Loucy (cell line): ENCODE data around the gene ZNF775.
A peak's percentile ranks its signal among the peaks of the same experiment; 100 is the strongest.

Experiments used
- H2AFZ ChIP-seq: fragments of 200-600 bp; sonication (generic); 2 replicates; pipeline ENCODE4 v1.6.0; 2016; ENCODE audit warnings: antibody characterized with exemption, mild to moderate bottlenecking, low read length, moderate library complexity
- H3F3A ChIP-seq: fragments of 200-600 bp; 2 replicates; pipeline ENCODE4 v1.6.0; 2016; ENCODE audit warnings: antibody characterized with exemption, low read depth, mild to moderate bottlenecking
- H3K27me3 ChIP-seq: fragments of 200-600 bp; sonication (generic); 2 replicates; pipeline ENCODE4 v1.6.1; 2014; ENCODE audit warnings: low read length, mild to moderate bottlenecking; ENCODE audit not compliant: insufficient read depth, poor library complexity, severe bottlenecking
- H3K36me3 ChIP-seq: fragments of 200-600 bp; sonication (generic); 2 replicates; pipeline ENCODE4 v1.6.1; 2016; ENCODE audit warnings: low read length; ENCODE audit not compliant: insufficient read depth
- H3K4me1 ChIP-seq: fragments of 200-600 bp; sonication (generic); 2 replicates; pipeline ENCODE4 v1.5.1; 2014; ENCODE audit warnings: low read length, mild to moderate bottlenecking; ENCODE audit not compliant: insufficient read depth, poor library complexity, severe bottlenecking
- H3K4me2 ChIP-seq: fragments of 200-600 bp; sonication (generic); 2 replicates; pipeline ENCODE4 v1.6.0; 2014; ENCODE audit warnings: antibody characterized with exemption, low read length, low read depth, mild to moderate bottlenecking; ENCODE audit not compliant: poor library complexity, severe bottlenecking
- H3K4me3 ChIP-seq: fragments of 200-600 bp; sonication (generic); 2 replicates; pipeline ENCODE4 v1.5.1; 2014; ENCODE audit warnings: low read length, mild to moderate bottlenecking, mixed read lengths; ENCODE audit not compliant: poor library complexity, severe bottlenecking
- H3K79me2 ChIP-seq: fragments of 200-600 bp; sonication (generic); 2 replicates; pipeline ENCODE4 v1.6.1; 2014; ENCODE audit warnings: low read length; ENCODE audit not compliant: insufficient read depth
- H3K9ac ChIP-seq: fragments of 200-600 bp; sonication (generic); 2 replicates; pipeline ENCODE4 v1.6.0; 2014; ENCODE audit warnings: mild to moderate bottlenecking, low read depth, low read length, moderate library complexity; ENCODE audit not compliant: poor library complexity, severe bottlenecking
- H3K9me2 ChIP-seq: fragments of 200-600 bp; sonication (generic); replicated peaks from 2 replicates; pipeline ENCODE4 v1.6.1; 2016; ENCODE audit warnings: low read depth, low read length, mixed read lengths
- H3K9me3 ChIP-seq: fragments of 200-600 bp; sonication (generic); 2 replicates; pipeline ENCODE4 v1.6.1; 2014; ENCODE audit warnings: mild to moderate bottlenecking, antibody characterized with exemption, low read length, low read depth; ENCODE audit not compliant: insufficient read depth
- H4K20me1 ChIP-seq: fragments of 200-600 bp; sonication (generic); 2 replicates; pipeline ENCODE4 v1.6.0; 2014; ENCODE audit warnings: antibody characterized with exemption, low read length, mild to moderate bottlenecking; ENCODE audit not compliant: insufficient read depth, poor library complexity, severe bottlenecking
- CTCF ChIP-seq: fragments of 200-600 bp; sonication (generic); conservative IDR thresholded peaks from 2 replicates; pipeline ENCODE4 v1.5.1; 2014; ENCODE audit warnings: mild to moderate bottlenecking, antibody characterized with exemption, low read length
- EZH2phosphoT487 ChIP-seq: fragments of 200-600 bp; IDR thresholded peaks from 2 replicates; pipeline ENCODE4 v1.6.1; 2018; ENCODE audit warnings: antibody characterized with exemption, mild to moderate bottlenecking, moderate library complexity, borderline replicate concordance

The ZNF775 gene

GRCh38 chr7:150372271-150373048, 6.7 kb upstream of the ZNF775 start:
- H3F3A ChIP-seq, result 0 out of 2 replicates have a peak, but pooled peaks cover 4% of the 10 kb centered on the region
- peaks cover 53% of the 10 kb centered on the region for H4K20me1 ChIP-seq
- H3K9ac ChIP-seq, result peak overlapping the region; percentile 33
- H3K79me2 ChIP-seq, result peaks cover 71% of the 10 kb centered on the region
- peak overlapping the region; percentile 57 for H3K4me2 ChIP-seq
- H3K4me3 ChIP-seq, result peak overlapping the region; percentile 17
- H3K4me1 ChIP-seq, result peaks cover 37% of the 10 kb centered on the region
- no peak overlapping the region for H2AFZ ChIP-seq
- TF ChIP-seq EZH2phosphoT487, result no peak
- no peak for TF ChIP-seq CTCF
- no peaks in the 10 kb centered on the region for H3K9me3 ChIP-seq
- peaks cover 6% of the 10 kb centered on the region for H3K27me3 ChIP-seq
- H3K9me2 ChIP-seq, result no peaks in the 10 kb centered on the region
- peaks cover 19% of the 10 kb centered on the region; the same call in 1 of the 2 replicates for H3K36me3 ChIP-seq

GRCh38 chr7:150373049-150373801, 5.9 kb upstream of the ZNF775 start:
- TF ChIP-seq CTCF, result no peak
- Histone ChIP-seq H3K9me3 (no peaks in the 10 kb centered on the region), H2AFZ (no peak overlapping the region), H3K4me2 (peak overlapping the region; percentile 57), H3K9ac (peak overlapping the region; percentile 33), H3K4me1 (peaks cover 41% of the 10 kb centered on the region), H3K4me3 (peak overlapping the region; percentile 17), H3K9me2 (no peaks in the 10 kb centered on the region), H4K20me1 (peaks cover 54% of the 10 kb centered on the region), H3F3A (peaks cover 5% of the 10 kb centered on the region; the same call in 1 of the 2 replicates), H3K36me3 (peaks cover 19% of the 10 kb centered on the region; the same call in 1 of the 2 replicates), H3K79me2 (peaks cover 71% of the 10 kb centered on the region), H3K27me3 (peaks cover 6% of the 10 kb centered on the region)

GRCh38 chr7:150374026-150374425, 5.1 kb upstream of the ZNF775 start:
- H3K4me1 ChIP-seq, result peaks cover 45% of the 10 kb centered on the region
- H3K4me2 ChIP-seq, result peak overlapping the region; percentile 57
- H4K20me1 ChIP-seq, result peaks cover 52% of the 10 kb centered on the region
- peak overlapping the region; percentile 11 for H3K4me3 ChIP-seq
- H3K79me2 ChIP-seq, result peaks cover 63% of the 10 kb centered on the region
- no peaks in the 10 kb centered on the region for H3K9me2 ChIP-seq
- H3F3A ChIP-seq, result peaks cover 5% of the 10 kb centered on the region; the same call in 1 of the 2 replicates
- H3K9ac ChIP-seq, result peak overlapping the region; percentile 19
- TF ChIP-seq EZH2phosphoT487 (no peak), CTCF (no peak)
- H3K27me3 ChIP-seq, result peaks cover 3% of the 10 kb centered on the region
- H2AFZ ChIP-seq, result no peak overlapping the region
- H3K36me3 ChIP-seq, result peaks cover 19% of the 10 kb centered on the region; the same call in 1 of the 2 replicates
- no peaks in the 10 kb centered on the region for H3K9me3 ChIP-seq
